Measurements from ENCODE around the gene AP1S2. TPM values are rescaled to one million over a fixed set of nuclear protein-coding genes. Genes with fewer than 3 reads are reported as not detected.

AP1S2 gene
- total RNA-seq, 2 experiments from 2014 or later = 22.6 to 28.8 TPM

DNA sequence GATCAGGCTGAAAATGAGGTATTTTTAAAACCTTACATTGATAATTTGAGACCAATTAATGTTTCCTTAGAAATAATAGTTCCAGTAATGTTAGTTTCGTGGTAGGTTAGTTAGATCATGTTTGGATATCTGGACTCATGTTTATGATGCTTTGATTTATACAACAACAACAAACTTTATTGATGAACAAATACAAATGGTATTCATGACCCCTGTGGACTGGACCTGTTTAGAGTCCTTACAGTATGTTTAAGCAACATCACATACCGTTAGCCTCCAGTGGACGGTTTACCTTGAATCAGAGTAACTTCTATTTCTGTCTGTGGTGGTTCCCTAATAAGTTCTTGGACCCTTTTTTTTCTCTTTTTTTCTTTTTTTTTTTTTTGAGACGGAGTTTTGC is 46.4 kb downstream of the AP1S2 start:
- Mint-ChIP-seq H3K27me3 (no peaks in the 10 kb centered on the region), H3K27ac (no peak overlapping the region), H3K4me3 (no peak overlapping the region), H3K4me1 (ENCODE audit: low read depth) (peaks cover 7% of the 10 kb centered on the region), H3K36me3 (ENCODE audit: low read depth) (peaks cover 25% of the 10 kb centered on the region), H3K9me3 (no peaks in the 10 kb centered on the region)
- DNase-seq = no peak
- TF ChIP-seq, protein P1, sequence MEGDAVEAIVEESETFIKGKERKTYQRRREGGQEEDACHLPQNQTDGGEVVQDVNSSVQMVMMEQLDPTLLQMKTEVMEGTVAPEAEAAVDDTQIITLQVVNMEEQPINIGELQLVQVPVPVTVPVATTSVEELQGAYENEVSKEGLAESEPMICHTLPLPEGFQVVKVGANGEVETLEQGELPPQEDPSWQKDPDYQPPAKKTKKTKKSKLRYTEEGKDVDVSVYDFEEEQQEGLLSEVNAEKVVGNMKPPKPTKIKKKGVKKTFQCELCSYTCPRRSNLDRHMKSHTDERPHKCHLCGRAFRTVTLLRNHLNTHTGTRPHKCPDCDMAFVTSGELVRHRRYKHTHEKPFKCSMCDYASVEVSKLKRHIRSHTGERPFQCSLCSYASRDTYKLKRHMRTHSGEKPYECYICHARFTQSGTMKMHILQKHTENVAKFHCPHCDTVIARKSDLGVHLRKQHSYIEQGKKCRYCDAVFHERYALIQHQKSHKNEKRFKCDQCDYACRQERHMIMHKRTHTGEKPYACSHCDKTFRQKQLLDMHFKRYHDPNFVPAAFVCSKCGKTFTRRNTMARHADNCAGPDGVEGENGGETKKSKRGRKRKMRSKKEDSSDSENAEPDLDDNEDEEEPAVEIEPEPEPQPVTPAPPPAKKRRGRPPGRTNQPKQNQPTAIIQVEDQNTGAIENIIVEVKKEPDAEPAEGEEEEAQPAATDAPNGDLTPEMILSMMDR (IDR thresholded peaks at IDR 0.05) = no peak
- intact Hi-C loops (cut with micrococcal nuclease) = no loop called here
- CTCF ChIA-PET = no interaction called here
- ATAC-seq = no peak
- POLR2A ChIA-PET = no interaction called here

- ATAC-seq = no peak
- no peak overlapping the region for H3K4me3 Mint-ChIP-seq
- DNase-seq = no peak
- no peaks in the 10 kb centered on the region for H3K27me3 Mint-ChIP-seq
- POLR2A ChIA-PET = no interaction called here
- no peak overlapping the region for H3K27ac Mint-ChIP-seq
- intact Hi-C loops (cut with micrococcal nuclease) = no loop called here
- no peaks in the 10 kb centered on the region for H3K9me3 Mint-ChIP-seq
- peaks cover 13% of the 10 kb centered on the region for H3K36me3 Mint-ChIP-seq (ENCODE audit: low read depth)
- peaks cover 2% of the 10 kb centered on the region for H3K4me1 Mint-ChIP-seq (ENCODE audit: low read depth)
- CTCF ChIA-PET = interaction anchor here (0.6 kb wide), 1 partner anchor 442 kb away, joined by 4 read pairs; no protein-coding TSS in a partner anchor
- TF ChIP-seq, protein P1 (IDR thresholded peaks at IDR 0.05) = no peak
These were observed 50.0 kb downstream of the AP1S2 start for GRCh38 chrX:15804563-15804962.

GRCh38 chrX:15797707-15798106 is 56.9 kb downstream of the AP1S2 start:
- ATAC-seq (no peak), DNase-seq (no peak)
- Mint-ChIP-seq H3K27me3 (no peaks in the 10 kb centered on the region), H3K4me3 (no peak overlapping the region), H3K4me1 (ENCODE audit: low read depth) (peaks cover 41% of the 10 kb centered on the region), H3K27ac (no peak overlapping the region), H3K9me3 (no peaks in the 10 kb centered on the region), H3K36me3 (ENCODE audit: low read depth) (peaks cover 27% of the 10 kb centered on the region)
- TF ChIP-seq, protein P1 (IDR thresholded peaks at IDR 0.05) = no peak
- ChIA-PET POLR2A (no interaction called here), CTCF (no interaction called here)
- intact Hi-C loops (cut with micrococcal nuclease) = no loop called here

- TF ChIP-seq, protein P1 (IDR thresholded peaks at IDR 0.05) = no peak
- H3K27me3 Mint-ChIP-seq = no peaks in the 10 kb centered on the region
- H3K27ac Mint-ChIP-seq = no peak overlapping the region
- POLR2A ChIA-PET = interaction anchor here (0.6 to 2.5 kb wide), 6 partner anchors 8 to 412 kb away, joined by 3 to 7 read pairs (median 4); partner anchors contain the start of genes AP1S2 and CA5B
- no peak overlapping the region for H3K4me3 Mint-ChIP-seq
- H3K9me3 Mint-ChIP-seq = no peaks in the 10 kb centered on the region
- intact Hi-C loops (cut with micrococcal nuclease) = no loop called here
- H3K36me3 Mint-ChIP-seq (ENCODE audit: low read depth) = peaks cover 10% of the 10 kb centered on the region
- H3K4me1 Mint-ChIP-seq (ENCODE audit: low read depth) = peaks cover 25% of the 10 kb centered on the region
- DNase-seq (no peak), ATAC-seq (no peak)
- CTCF ChIA-PET = interaction anchor here (1.5 kb wide), 1 partner anchor 22 kb away, joined by 4 read pairs; no protein-coding TSS in a partner anchor
These were observed 63.8 kb downstream of the AP1S2 start for GRCh38 chrX:15790769-15791290.

DNA sequence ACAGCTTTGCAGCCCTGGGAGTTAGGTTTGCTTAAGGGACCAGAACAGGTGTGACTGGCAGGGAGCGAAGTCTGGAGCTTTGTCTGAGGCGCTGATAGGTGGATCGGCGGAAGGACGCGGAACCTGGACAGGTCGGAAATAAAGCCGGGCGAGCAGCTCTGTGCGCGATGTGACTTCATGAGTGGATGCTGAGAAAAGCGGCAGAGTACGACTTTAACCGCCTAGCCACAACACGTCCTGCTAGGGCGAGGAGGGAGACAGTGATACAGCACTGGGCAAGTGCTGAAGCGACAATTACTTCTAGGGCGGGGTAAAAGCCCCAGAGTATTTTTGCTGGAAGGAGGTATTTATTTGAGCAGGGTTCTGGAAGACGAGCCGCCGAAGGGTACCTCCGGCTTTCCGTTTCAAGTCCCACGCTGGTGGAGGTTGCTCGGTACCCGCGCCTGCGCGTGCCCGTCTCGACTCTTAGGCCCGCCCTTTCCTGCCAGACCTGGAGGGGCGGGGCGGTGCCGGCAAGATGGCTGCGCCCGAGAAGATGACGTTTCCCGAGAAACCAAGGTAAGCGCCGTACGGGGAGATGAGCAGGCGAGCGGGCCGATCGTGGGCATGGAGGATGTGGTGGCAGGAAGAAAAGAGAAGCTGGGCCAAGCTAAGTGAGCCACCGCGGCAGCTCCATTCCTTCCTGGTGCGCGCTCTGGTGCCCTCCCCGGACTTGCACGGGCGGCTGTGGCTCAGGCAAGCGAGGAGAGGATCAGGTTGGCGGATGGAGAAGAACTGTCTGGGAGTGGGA is 64.4 kb downstream of the AP1S2 start, which contains the start of gene ZRSR2:
Gene ZRSR2 (plus strand): TSS at position 506 of the 790 bp plus-strand sequence. CDS start 12 bp downstream, at position 518.
- no peak within 1 kb of the TSS for H3K4me3 Mint-ChIP-seq
- DNase-seq (peak; percentile 91), ATAC-seq (peak; percentile 96)
- no peaks in the 10 kb centered on the region for H3K9me3 Mint-ChIP-seq
- ChIA-PET CTCF (no interaction called here), POLR2A (interaction anchor here (0.6 to 2.5 kb wide), 5 partner anchors 8 to 413 kb away, joined by 3 to 7 read pairs (median 5); partner anchors contain the start of genes AP1S2 and CA5B)
- no peak within 1 kb of the TSS for H3K27ac Mint-ChIP-seq
- peaks cover 7% of the 10 kb centered on the region for H3K36me3 Mint-ChIP-seq (ENCODE audit: low read depth)
- H3K4me1 Mint-ChIP-seq (ENCODE audit: low read depth) = peaks cover 19% of the 10 kb centered on the region
- no peaks in the 10 kb centered on the region for H3K27me3 Mint-ChIP-seq
- intact Hi-C loops (cut with micrococcal nuclease) = no loop called here
- TF ChIP-seq, protein P1 (IDR thresholded peaks at IDR 0.05) = no peak

All from activated CD8-positive, alpha-beta T cell treated with anti-CD3 and anti-CD28 coated beads for 36 hours (primary cell).